ENCODE results near the gene INO80.
A peak's percentile ranks its signal among the peaks of the same experiment; 100 is the strongest.

The INO80 gene

DNA sequence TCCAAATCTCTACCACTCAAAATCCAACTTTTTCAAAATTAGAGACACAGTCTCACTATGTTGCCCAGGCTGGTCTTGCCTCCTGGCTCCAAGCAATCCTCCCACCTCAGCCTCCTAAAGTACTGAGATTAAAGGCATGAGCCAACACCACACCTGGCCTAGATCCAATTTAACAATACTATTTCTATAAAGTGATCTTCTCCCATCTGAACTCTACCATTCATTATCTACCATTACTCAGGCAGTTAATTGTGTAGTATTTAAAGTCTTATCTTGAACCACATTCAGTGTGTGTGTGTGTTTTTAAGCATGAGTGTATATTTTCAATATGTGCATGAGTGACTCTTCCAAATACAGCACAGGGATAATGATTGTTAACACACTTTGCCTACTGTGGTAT lies 77.0 kb downstream of the INO80 start:
- DNase-seq: no peak

DNA sequence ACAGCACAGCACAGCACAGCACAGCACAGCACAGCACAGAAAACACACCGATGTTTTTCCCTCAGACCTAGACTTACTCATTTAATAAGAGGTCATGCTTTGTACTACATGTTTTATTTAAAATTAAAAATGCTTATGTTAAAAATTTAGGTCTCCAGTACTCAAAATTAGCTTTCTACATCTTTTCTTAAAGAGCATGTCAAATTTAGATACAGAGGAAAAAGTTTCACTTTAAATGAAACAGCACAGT lies 84.1 kb downstream of the INO80 start:
- no peak for DNase-seq

DNA sequence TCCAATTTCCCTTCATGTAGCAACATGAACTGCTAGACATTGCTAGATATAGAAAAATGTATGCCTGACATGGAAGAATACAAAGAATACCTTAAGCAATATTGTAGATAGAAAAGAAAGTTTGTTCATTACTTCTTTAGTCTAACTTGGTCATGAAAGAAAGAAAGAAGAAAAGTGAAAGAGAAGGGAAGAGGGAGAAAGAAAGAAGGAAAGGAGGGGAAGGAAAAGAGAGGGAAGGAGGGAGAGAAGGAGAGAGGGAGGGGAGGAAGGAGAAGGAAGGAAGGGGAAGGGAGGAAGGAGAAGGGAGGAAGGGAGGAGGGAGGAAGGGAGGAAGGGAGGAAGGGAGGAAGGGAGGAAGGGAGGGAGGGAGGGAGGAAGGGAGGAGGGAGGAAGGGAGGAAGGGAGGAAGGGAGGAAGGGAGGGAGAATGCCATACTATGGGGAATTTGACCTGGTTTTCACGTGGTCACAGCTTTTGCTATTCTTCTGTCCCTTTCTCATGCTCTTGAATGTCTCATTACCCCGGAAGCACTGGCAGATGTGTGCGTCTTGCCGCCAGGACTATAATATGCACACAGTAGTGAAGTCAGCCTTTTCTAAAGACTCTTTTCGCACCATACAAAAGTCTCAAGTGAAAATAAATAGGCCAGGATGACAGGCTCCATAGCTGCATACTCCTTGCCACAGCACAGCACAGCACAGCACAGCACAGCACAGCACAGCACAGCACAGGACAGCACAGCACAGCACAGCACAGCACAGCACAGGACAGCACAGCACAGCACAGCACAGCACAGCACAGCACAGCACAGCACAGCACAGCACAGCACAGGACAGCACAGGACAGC lies 84.6 kb downstream of the INO80 start:
- no peak for DNase-seq

DNA sequence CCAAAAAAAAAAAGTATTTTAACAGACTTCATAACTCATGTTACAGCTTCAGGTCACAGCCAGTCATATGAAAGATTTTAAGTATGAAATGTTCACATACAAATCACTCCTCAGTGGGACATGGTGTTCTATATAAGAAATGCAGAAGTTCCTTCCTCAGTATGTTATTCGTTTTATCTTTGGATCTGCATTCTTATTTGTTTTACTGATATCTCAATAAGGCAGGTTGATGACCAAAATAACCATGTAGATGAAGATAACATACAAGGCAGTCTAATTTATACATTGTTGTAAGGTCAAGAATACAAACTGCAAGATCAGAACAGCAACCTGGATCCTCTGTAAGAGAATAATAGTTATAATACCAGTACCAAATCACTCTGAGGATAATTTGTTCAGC lies 87.2 kb downstream of the INO80 start:
- DNase-seq: no peak

DNA sequence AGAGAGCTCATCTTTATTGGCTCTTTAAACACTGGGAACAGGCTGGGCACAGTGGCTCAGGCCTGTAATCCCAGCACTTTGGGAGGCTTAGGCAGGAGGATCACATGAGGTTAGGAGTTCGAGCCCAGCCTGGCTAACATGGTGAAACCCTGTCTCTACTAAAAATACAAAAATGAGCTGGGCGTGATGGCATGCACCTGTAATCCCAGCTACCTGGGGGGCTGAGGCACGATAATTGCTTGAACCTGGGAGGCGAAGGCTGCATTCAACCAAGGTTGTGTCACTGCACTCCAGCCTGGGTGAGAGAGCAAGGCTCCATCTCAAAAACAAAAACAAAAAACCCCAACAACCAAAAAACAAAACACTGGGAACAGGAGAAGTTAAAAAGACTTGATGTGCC lies 90.7 kb downstream of the INO80 start:
- DNase-seq: no peak

DNA sequence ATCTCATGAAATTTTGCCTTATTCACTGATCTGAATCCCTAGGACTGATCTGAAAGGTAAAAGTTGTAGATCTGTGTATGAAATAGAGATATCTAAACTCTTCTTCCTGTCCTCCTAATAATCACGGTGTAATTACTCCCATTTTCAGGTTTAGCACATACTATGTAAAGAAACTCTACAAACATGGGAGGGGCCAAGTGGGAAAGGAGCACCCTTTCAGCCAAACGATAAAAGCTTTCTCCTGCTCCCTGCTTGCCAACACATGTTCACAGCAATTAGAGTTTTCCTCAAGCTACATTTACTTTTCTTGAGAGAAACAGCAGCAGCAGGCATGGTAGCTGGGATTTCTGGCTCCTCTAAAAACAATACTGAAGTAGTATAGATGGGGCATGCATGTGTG lies 91.2 kb downstream of the INO80 start:
- no peak for DNase-seq

DNA sequence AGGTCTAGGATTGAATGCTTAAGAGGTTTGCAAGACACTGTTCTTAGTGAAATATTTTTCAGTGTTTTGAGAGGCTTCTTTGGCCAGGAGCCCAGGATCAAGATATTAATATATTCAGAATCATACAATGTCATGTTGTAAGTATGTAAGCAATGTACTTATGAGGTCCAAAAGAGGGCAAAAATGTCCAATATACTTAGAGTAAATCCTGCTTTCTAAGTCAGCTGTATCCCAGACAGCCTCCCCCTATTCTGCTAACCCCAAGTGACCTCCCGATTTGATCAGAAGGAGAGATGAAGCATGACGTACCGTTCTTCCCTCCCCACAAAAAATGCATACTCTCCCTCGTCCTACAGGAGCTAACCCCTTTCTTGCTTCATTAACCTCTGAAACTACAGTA lies 91.9 kb downstream of the INO80 start:
- no peak for DNase-seq

DNA sequence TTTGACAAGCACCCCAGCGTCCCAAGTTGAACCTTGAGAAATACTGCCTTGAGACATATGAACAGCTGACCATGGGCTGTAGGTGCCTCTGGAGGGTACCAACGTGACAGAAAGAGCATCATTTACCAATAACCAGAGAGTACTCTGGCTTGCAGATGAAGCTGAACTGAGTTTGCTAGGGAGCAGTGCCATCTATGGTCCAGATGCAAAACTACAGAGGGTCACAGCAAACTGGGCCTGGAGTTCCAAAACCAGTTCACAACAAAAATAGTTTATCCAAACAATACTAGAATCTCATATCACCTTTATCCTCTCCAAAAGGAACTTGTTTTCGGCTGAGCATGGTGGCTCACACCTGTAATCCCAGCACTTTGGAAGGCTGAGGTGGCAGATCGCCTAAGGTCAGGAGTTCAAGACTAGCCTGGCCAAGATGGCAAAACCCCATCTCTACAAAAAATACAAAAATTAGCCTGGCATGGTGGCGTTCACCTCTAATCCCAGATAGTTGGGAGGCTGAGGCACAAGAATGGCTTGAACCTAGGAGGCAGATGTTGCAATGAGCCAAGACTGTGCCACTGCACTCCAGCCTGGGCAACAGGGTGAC lies 93.5 kb downstream of the INO80 start:
- peak; percentile 13 for DNase-seq

DNA sequence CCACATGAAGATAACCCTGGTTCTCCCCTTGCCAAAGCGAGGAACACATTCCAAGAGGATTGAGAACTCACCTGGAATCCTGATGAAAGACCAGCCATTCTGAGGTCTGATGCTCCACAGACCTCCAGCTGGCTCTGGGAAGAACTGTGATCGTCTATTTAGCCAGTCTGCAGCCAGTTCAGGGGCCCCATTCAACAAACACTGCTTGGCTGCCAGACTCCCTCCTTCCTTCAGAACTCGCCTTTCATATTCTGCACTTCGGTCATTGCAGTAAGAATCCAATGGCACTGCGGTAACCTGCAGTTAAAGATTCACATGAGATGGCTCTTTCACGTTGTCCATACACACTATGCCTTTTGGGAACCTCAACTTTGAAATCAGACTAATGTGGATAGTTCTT lies 95.3 kb downstream of the INO80 start:
- no peak for DNase-seq

DNA sequence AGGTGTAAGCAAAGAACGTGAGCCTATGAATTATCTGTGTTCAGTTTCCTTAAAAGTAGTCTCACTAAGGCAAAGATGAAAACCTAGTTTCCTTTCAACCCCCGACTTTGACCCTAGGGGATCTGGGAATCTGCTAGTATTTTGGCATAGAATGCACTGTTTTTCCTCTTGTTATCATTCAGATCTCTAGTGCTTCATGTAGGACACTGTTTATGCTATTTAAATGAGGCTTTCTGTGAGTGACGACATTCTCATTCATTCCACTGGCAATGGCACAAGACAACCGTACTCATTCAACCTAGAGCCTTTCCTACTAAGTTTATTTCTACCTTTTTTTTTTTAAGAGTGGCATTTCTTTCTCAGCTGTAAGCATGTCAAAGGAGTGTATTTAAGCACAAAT lies 95.8 kb downstream of the INO80 start:
- DNase-seq: no peak

DNA sequence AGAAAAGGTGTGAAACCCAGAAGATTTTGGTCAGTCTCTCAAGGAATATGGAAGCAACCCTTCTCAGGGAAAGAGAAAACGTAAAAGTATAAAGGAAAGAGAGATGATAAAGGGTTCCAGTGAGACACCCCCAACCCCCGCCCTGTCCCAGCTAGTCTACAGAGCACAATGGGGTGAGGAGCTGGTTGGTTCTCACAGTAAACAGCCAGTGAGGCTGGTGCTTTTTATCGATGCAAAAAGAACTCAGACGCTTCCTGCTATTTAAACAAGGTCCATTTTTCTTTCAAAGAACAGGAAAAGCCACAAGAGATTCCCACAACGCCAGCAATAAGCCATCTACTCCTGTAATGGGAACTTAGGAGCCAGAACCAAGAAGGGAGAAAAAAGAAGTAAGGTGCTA lies 96.9 kb downstream of the INO80 start:
- DNase-seq: no peak

DNA sequence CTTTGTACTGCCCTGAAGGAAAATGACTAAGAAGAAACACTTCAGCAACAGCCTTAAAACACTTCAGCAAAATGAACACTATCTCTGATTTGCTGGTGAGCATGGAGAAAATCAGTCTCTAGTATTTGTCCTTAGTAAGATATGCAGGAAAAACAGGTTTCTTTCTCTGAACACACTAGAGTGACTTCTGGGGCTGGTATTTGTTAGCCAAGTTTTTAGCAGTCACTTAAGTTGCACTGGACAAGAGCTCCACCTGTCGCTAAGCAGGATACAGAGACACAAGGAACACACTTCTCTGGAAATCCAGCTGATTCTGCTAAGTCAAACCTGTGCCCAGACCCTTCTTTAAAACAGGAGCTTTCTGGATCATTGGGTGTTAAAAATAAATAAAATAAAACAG lies 97.5 kb downstream of the INO80 start:
- no peak for DNase-seq

DNA sequence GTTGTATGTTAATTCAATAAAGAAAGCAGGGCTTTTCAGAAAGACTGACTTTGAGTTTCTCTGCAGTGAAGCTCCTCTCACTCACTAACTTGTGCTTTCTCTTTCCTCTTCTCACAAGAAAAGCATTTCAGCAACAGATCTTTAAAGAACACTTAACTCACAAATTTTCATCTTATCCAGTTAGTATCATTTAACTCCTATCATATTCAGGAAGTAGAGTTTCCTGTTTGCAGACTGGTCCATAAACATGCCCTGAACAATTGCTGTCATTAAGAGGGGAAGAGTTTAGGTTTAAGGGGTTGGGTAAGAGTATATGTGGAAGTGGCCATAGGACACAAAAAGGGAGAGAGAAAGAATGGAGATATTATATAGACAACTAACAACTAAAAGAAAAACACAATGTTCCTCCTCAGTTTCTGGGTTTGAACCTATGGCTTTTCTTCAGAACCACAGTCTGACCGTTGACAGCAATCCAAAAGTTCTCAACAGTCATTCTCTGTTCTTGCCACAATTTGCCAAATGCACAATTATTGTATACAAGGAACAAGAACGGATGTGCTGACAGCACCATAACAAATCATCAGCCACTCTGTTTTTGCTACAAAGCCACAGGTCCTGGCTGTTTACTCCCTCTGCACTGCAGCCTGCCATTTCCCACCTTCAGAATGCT lies 98.9 kb downstream of the INO80 start:
- no peak for DNase-seq

DNA sequence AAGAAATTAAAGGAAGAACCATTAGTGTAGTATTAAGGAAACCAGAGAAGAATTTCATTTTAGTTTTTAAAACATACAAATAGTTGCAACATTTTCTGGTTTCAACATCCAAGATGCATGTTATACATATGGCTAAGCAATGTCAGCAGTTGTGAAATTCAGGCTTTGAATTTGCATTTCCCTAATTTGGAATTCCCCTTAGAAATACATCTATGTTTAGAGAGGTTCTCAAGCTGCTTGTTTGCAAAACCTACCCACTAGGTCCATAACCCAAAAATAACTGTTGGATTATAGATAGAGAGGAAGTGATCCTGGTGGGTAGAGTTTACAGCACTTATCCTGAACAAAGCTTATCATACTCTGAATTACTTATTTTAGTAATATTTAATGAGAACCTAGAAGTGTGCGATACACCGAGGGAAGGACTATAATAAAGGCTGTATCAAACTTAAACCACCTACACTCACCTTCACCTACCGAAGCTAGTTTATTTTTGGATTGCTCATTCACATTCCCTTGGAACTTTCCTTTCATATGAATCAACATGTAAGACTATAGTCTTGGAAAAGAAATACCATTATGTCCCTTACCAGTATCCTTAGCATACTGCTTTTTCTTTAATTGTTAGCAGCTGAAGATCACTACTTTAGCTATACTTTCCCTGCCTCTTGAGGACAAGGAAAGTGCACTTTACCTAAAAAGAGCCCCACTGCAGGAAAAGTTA lies 102.2 kb downstream of the INO80 start:
- DNase-seq: no peak

DNA sequence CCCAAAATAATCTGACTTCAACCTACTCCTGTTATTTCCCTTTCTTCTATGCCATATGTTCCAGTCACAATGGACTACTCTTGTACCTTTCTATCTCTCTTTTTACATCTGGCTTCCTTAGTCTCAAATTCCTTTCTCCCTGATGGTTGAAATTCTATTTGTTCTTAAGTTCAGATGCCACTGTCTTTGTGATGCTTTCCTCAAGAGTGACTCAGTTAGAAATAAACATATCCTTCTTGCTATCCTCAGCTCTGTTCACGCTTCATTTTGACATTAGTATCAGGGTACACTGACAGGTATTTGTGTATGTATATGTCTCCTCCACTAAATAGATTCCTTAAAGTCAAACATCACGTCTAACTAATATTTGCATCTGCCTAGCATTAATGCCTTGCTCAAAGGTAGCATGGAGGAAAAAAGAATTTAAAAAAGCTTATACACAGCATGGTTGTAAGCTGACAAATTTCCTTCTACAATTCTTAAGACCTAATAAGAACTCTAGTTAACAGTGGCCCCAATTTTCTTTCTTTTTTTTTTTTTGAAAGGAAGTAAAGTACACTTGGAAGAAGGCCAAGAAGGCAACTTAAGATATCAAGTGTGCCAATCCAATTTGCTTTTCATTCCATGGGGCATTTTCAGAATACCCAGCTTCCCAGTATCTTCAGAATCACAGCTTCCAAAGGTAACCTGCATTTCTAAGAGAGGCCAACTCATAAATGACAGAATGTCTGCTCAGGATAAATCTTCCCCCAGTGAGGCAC lies 104.8 kb downstream of the INO80 start:
- peak; percentile 24 for DNase-seq

DNA sequence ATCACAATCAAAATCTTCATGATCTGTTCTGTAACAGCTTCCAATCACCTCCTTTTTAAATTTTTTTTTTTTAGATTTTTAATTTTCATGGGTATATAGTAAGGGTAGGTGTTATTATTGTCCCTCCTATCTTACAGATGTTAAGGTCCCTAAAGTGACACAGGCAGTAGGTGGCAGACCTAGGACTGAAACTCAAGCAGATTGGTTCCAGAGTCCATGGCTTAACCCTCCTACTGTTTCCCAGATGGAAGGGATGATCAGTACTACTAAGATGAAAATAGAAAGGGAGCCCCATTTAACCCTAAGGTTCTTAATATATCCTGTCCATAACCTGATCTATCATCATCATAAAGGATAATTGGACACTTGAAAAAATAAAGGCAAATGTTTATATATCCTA lies 105.7 kb downstream of the INO80 start:
- DNase-seq: no peak

DNA sequence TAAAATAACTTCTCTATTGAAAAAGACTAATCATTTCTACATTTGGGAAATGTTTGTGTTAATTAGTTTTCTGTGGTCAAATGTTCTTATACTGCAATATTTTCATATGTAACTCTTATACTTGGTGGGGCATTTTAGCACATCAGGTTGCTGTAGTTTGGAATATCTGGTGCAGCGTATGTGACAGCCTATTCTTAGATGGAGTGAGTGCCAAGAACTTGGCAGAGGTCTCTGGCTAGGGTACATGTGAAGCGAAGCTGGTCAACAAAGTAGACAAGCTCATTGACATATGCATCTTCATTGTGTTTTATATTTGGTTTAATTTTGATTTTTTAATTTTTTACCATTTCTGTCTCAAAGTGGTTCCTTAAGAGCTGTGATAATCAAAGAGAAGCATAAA lies 109.6 kb downstream of the INO80 start:
- no peak for DNase-seq

DNA sequence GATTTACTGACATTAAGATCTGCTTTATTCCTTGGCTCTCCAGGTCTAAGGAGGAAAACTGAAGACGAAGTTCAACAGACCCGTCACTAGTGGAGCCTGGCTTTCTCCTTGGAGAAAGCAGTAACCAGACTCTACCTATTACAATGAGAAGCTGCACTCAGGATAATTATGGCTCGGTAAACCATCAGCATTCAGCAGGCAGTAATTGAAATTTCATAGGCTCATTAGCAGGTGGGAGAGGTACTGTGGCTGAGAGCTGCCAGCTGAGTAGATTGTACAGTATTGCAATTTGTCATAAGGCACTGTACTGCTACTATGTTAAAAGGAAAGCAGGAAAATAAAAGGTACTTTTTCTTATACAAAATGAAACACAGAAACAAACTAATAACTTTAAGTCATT lies 111.6 kb downstream of the INO80 start:
- no peak for DNase-seq

DNA sequence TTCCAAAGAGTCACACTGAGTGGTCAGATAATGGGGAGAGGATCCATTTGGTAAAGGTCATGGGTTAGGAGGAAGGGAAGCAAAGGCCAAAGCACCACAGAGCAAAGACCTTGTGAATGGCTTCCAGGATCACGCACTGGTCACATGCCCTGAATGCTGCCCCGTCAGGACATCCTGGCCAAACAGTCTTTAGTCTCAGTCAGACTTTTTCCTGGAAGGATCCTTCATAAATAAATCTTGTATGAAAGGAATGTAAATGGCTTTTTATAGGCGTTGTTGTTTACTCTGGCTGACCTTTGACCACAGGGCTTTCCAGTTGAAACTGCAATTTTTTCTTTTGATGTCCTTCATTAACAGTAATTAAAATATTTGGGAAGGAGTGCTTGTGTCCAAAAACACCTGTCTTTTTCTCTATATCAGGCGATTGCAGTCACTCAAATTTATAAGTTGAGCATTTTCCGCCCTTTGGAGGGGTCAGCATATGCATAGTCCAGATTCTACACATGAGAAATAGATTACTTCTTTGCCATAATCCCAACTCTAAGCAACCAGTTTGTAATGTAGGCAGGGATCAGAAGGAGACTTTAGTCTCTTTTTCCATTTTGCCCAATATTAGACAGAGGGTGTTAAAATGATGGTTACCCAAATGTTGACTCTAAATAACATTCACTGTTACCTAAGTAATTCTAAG lies 114.4 kb downstream of the INO80 start:
- no peak for DNase-seq

DNA sequence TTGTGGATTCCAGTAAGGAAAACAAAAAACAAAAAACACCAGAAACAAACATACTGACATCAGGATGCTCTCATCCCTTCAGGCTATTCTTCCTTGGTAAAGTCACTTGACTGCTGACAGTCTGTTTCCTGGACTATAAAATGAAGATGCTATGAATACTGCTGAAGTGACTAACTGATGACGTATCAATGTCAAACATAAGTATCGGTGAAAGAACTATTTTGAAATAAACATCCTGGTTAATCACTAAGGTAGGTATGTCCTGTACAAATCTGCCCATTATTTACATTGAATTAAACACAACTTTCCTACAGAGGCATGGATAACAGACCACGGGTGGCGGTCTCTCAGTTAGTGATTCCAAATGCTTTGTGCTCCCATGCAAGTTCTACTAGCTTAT lies 116.9 kb downstream of the INO80 start:
- DNase-seq: no peak

DNA sequence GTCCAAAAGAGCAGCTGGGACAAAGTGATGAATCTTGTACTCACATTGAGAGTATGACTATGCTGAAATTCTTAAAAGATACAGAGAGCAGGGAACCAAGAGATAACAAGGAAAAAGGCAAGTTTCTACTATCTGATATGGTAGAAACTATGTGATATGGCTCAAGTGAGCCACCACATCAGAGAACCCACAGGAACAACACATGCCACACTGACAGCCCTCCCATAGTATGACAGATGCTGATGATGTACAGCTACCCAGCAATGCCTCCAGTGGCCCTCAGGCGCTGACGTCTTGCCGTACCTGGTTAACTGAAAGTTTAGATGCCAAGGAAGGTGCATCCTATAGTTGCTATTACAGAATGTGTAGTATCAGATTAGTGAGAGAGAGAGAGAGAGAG lies 120.4 kb downstream of the INO80 start:
- DNase-seq: no peak

DNA sequence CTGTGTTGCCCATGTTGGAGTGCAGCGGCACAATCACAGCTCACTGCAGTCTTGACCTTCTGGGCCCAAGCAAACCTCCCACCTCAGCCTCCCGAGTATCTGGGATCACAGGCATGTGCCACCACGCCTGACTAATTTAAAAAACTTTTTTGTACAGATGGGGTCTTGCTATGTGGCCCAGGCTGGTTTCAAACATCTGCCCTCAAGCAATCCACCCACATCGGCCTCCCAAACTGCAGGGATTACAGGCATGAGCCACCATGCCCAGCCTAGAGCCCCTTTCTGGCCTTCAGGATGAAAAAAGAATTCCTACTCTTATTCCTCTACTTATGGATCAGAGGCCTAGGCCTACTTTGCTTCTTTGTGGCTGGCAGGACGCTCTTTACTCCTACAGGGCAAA lies 123.3 kb downstream of the INO80 start:
- no peak for DNase-seq
